Esophagus muscularis mucosa (tissue), 4 donors: Measurements from ENCODE around the gene THAP4. TPM values are rescaled to one million over a fixed set of nuclear protein-coding genes. Genes with fewer than 3 reads are reported as not detected.

Experiments
- DNase-seq: peaks from one replicate; pipeline ENCODE4 v3.0.0-alpha.2; 2017; ENCODE audit errors: extremely low spot score
- H3K27ac ChIP-seq, 4 donors: fragments of 200-600 bp; sonication (generic); replicated peaks in 1 of 4; 1 replicate in 3 of 4; 2 replicates in 1 of 4; pipeline ENCODE4 v1.5.1; 2016 to 2019; ENCODE audit warnings: mild to moderate bottlenecking in 1 of 4
- H3K27me3 ChIP-seq, 4 donors: fragments of 200-600 bp; sonication (generic); one replicate each; pipeline versions ENCODE4 v1.5.1 to v1.6.0; 2016 to 2019
- H3K36me3 ChIP-seq, 4 donors: fragments of 200-600 bp; sonication (generic); one replicate each; pipeline ENCODE4 v1.5.1; 2016 to 2019
- H3K4me1 ChIP-seq, 4 donors: fragments of 200-600 bp; sonication (generic); one replicate each; pipeline ENCODE4 v1.5.1; 2016 to 2019
- H3K4me3 ChIP-seq, 4 donors: fragments of 200-600 bp; sonication (generic); 1 replicate in 2 of 4; 2 replicates in 2 of 4; pipeline ENCODE4 v1.5.1; 2016 to 2019; ENCODE audit warnings: mild to moderate bottlenecking in 4 of 4, moderate library complexity in 1 of 4
- H3K9me3 ChIP-seq, 4 donors: fragments of 200-600 bp; sonication (generic); 1 replicate in 3 of 4; 2 replicates in 1 of 4; pipeline ENCODE4 v1.5.1; 2016 to 2019
- EP300 ChIP-seq: sonication (generic); formaldehyde crosslinking; IDR thresholded peaks from one replicate; pipeline ENCODE4 v1.6.1; 2017; ENCODE audit warnings: antibody characterized with exemption
- POLR2A ChIP-seq: fragments of 450-650 bp; IDR thresholded peaks from one replicate; pipeline ENCODE4 v1.6.1; 2017; ENCODE audit warnings: antibody characterized with exemption, moderate library complexity, mild to moderate bottlenecking, low read depth
- POLR2AphosphoS5 ChIP-seq, 2 donors: sonication (generic); formaldehyde crosslinking; IDR thresholded peaks; one replicate each; pipeline ENCODE4 v1.6.1; 2017; ENCODE audit warnings: antibody characterized with exemption in 2 of 2
- WGBS: methylation state at CpG from one replicate; pipeline ENCODE4 v1.1.5; 2018; 5-methylcytosine and 5-hydroxymethylcytosine counted together
- intact Hi-C: fragments of 100-400 bp; cut with DNase I; formaldehyde crosslinking; loops from one replicate; pipeline ENCODE4 v1.15.1; 2023
- total RNA-seq, 4 donors: library from RNA; depleted of rRNA; stranded (reverse); fragments of >200 nt; gene quantifications; one replicate each; pipeline versions ENCODE4 v1.1.0 to v1.2.1, GENCODE V29; 2016
- TF ChIP-seq, protein P1 (sequence below), 3 experiments: fragments of 200-600 bp in 2 of 3; fragments of 450-650 bp in 1 of 3; sonication (generic) in 2 of 3; IDR thresholded peaks; one replicate each; pipeline ENCODE4 v1.5.1; 2017 to 2019; ENCODE audit warnings: antibody characterized with exemption in 3 of 3, mild to moderate bottlenecking in 2 of 3, moderate library complexity in 1 of 3

Gene THAP4
- total RNA-seq, 4 donors from 2014 or later = 37.0 to 69.8 (median 49.6) TPM

- TF ChIP-seq POLR2AphosphoS5 (IDR thresholded peaks at IDR 0.05) (no peak), POLR2A (no peak), EP300 (no peak)
- TF ChIP-seq, protein P1, sequence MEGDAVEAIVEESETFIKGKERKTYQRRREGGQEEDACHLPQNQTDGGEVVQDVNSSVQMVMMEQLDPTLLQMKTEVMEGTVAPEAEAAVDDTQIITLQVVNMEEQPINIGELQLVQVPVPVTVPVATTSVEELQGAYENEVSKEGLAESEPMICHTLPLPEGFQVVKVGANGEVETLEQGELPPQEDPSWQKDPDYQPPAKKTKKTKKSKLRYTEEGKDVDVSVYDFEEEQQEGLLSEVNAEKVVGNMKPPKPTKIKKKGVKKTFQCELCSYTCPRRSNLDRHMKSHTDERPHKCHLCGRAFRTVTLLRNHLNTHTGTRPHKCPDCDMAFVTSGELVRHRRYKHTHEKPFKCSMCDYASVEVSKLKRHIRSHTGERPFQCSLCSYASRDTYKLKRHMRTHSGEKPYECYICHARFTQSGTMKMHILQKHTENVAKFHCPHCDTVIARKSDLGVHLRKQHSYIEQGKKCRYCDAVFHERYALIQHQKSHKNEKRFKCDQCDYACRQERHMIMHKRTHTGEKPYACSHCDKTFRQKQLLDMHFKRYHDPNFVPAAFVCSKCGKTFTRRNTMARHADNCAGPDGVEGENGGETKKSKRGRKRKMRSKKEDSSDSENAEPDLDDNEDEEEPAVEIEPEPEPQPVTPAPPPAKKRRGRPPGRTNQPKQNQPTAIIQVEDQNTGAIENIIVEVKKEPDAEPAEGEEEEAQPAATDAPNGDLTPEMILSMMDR (IDR thresholded peaks at IDR 0.05) = no peak
- DNase-seq = no peak
- WGBS = 27% methylated on average over 9 of the region's 78 CpGs
- Histone ChIP-seq H3K27me3 (peaks cover 0 to 17% (median 0%) of the 10 kb centered on the region in 4 donors), H3K4me3 (peak overlapping the region; percentile 66 to 87 (median 79)), H3K9me3 (peaks cover 0 to 21% (median 2%) of the 10 kb centered on the region in 4 donors), H3K4me1 (peaks cover 41 to 64% (median 62%) of the 10 kb centered on the region in 4 donors), H3K27ac (peak overlapping the region; percentile 75 to 90 (median 84)), H3K36me3 (peaks cover 0 to 18% (median 12%) of the 10 kb centered on the region in 4 donors)
- intact Hi-C loops = no loop called here
Observed at GRCh38 chr2:241559323-241560161, 77.4 kb downstream of the THAP4 start.

GRCh38 chr2:241558532-241559322 is 78.2 kb downstream of the THAP4 start, which contains the start of gene BOK:
Gene BOK (plus strand): TSS chr2:241558745. CDS start chr2:241559484, 739 bp downstream.
- TF ChIP-seq POLR2A (no peak), POLR2AphosphoS5 (IDR thresholded peaks at IDR 0.05) (peak; percentile 66 to 75)
- TF ChIP-seq, protein P1 (IDR thresholded peaks at IDR 0.05) = no peak
- intact Hi-C loops = no loop called here

GRCh38 chr2:241556746-241557145 is 80.2 kb downstream of the THAP4 start:
- no peak for DNase-seq
- Histone ChIP-seq H3K27ac (no peak overlapping the region), H3K4me3 (no peak overlapping the region), H3K4me1 (peaks cover 23 to 36% (median 34%) of the 10 kb centered on the region in 4 donors), H3K27me3 (peaks cover 0 to 22% (median 0%) of the 10 kb centered on the region in 4 donors), H3K9me3 (peaks cover 0 to 21% (median 2%) of the 10 kb centered on the region in 4 donors), H3K36me3 (no peaks in the 10 kb centered on the region)
- intact Hi-C loops = no loop called here
- TF ChIP-seq, protein P1 (IDR thresholded peaks at IDR 0.05) = no peak
- TF ChIP-seq EP300 (no peak), POLR2AphosphoS5 (IDR thresholded peaks at IDR 0.05) (no peak), POLR2A (no peak)

More at GRCh38 chr2:241558532-241559322, 78.2 kb downstream of the THAP4 start, which contains the start of gene BOK:
- H3K27ac ChIP-seq = peak within 1 kb of the TSS; percentile 75 to 90 (median 84)
- peaks cover 0 to 17% (median 0%) of the 10 kb centered on the region in 4 donors for H3K27me3 ChIP-seq
- H3K4me3 ChIP-seq = peak within 1 kb of the TSS; percentile 66 to 87 (median 79)
- H3K36me3 ChIP-seq = peaks cover 0 to 14% (median 10%) of the 10 kb centered on the region in 4 donors
- no peak for DNase-seq
- WGBS = 3% methylated on average over 13 of the region's 98 CpGs
- peaks cover 0 to 21% (median 2%) of the 10 kb centered on the region in 4 donors for H3K9me3 ChIP-seq
- peaks cover 34 to 56% (median 53%) of the 10 kb centered on the region in 4 donors for H3K4me1 ChIP-seq

DNA sequence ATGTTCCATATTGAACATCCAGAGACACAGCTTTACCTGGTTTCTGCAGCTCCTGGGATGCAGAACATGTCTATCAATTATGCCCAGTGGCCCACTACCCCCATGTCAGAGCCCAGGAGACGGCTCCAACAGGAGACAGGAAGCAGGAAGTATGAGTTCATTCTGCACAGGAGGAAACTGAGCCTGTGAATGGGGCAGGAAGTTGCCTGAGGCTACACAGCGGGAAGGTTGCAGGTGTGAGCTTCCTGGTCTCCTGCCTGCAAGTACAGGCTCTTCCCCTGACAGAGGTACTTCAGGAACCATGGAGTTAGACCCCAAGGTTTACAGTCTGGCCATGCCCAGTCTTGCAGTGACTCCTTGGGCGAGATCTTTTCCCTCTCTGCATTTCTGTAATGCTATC is 81.2 kb downstream of the THAP4 start:
- WGBS = 57% methylated on average over 2 of the region's 3 CpGs
- Histone ChIP-seq H3K4me1 (peaks cover 18 to 33% (median 32%) of the 10 kb centered on the region in 4 donors), H3K27ac (no peak overlapping the region), H3K36me3 (no peaks in the 10 kb centered on the region), H3K4me3 (no peak overlapping the region), H3K27me3 (peaks cover 0 to 22% (median 0%) of the 10 kb centered on the region in 4 donors), H3K9me3 (peaks cover 0 to 21% (median 2%) of the 10 kb centered on the region in 4 donors)
- TF ChIP-seq POLR2A = no peak
- no peak for DNase-seq
- intact Hi-C loops = no loop called here
